GM12892 (cell line): ENCODE data around the gene ABLIM2.

ENCODE experiments used
- POLR2A ChIP-seq: IDR thresholded peaks from 2 replicates; pipeline ENCODE4 v1.6.1; 2011; ENCODE audit warnings: low read depth, low read length, control low read depth
- POLR2AphosphoS5 ChIP-seq: IDR thresholded peaks from 2 replicates; pipeline ENCODE4 v1.6.1; 2011; ENCODE audit warnings: low read depth, low read length, control low read depth

- TF ChIP-seq POLR2AphosphoS5 (no peak), POLR2A (no peak)
These were observed 47.4 kb upstream of the ABLIM2 start for GRCh38 chr4:8205749-8206611.
